ENCODE results near the gene GPR21. TPM values are rescaled to one million over a fixed set of nuclear protein-coding genes. Genes with fewer than 3 reads are reported as not detected.

Gene GPR21
- polyA plus RNA-seq, 3 donors, result 0.32 to 0.33 TPM; not detected in 1

DNA sequence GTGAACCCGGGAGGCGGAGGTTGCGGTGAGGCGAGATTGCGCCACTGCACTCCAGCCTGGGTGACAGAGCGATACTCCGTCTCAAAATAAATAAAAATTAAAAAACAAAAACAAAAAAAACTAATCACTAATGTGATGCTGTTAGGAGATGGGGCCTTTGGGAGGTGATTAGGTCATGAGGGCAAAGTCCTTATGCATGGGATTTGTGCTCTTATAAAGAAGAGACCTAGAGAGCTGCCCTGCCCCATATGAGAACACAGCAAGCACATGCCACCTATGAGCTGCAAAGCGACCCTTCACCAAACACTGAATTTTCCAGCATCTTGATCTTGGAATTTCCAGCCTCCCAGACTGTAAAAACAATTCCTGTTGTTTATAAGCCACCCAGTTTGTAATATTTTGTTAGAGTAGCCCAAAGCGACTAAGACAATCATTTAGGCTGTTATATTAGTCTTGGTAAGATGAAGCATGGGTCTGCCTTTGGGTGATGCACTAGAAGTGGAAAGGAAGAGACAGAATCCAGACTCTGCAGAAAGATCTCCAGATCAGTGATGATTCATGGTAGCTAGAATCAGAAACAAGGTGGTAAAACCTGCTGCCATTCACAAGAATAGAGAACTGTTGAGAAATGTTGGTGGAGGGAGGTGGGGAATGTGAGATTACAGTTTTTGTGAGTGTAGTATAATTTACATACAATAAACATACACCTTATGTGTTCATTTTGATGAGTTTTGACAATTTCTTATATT is 26.2 kb downstream of the GPR21 start:
- no peak for DNase-seq (ENCODE audit: extremely low read depth in 1 of 11, low read depth in 9 of 11, low spot score in 4 of 11)

DNA sequence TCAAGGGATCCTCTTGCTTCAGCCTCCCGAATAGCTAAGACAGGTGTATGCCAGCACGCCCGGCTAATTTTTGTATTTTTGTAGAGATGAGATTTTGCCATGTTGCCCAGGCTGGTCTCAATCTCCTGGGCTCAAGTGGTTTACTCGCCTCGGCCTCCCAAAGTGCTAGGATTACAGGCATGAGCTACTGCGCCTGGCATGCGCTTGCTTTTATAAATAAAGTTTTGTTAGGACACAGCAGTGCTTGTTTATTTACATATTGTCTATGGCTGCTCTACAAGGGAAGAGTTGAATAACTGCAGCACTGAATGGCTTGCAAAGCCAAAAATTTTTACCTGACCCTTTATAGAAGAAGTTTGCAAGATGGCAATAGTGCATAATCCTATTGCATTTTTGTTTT is 27.7 kb downstream of the GPR21 start:
- no peak for DNase-seq (ENCODE audit: extremely low read depth in 1 of 11, low read depth in 9 of 11, low spot score in 4 of 11)

DNA sequence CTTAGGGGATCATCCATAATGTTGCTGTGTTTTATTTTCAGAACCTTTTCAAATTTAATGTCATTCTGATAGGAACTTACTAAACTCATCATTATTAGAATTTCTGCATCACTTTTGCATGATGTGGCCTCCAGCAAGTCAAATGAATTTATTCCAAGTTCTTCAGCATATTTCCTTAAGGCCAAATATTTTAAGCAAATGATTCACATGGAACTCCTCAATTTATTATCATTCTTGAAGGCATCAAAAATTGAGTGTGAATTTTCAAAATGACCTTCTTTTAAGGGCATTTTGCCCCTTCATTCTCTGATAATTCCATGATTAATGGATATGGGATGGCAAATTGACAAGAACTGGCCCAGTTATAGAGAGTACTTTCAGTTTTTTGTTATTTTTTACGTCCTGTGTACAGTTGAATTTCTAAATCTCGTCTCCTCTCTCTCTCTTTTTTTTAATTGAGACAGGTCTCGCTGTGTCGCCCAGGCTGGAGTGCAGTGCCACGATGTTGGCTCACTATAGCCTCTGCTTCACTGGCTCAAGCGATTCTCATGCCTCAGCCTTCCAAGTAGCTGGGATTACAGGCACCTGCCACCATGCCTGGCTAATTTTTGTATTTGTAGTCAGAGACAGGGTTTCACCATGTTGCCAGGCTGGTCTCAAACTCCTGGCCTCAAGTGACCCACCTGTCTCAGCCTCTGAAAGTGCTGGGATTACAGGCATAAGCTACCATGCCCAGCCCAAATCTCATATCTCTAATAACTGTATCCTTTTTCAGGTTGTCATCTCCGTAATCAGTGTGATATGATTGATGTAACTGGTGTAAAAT is 29.1 kb downstream of the GPR21 start:
- no peak for DNase-seq (ENCODE audit: extremely low read depth in 1 of 11, low read depth in 9 of 11, low spot score in 4 of 11)

DNA sequence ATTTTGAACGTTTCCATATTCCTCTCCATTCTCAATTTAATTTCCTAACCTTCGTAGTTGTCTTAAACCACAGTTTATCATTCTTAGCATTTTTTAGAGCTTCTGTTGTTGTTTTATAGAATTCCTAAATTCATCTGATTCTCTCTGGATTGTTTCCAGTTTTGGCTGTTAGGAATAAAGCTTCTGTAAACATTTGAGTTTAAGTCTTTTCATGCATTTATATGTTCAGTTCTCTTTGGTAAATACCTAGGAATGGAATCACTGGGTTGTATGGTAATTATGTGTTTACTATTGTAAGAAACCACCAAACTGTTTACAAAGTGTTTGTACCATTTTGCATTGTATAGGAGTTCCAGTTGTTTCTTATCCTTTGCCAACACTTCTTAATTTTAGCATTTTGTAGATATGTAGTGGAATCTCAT is 29.7 kb downstream of the GPR21 start:
- DNase-seq (ENCODE audit: extremely low read depth in 1 of 11, low read depth in 9 of 11, low spot score in 4 of 11), result no peak

DNA sequence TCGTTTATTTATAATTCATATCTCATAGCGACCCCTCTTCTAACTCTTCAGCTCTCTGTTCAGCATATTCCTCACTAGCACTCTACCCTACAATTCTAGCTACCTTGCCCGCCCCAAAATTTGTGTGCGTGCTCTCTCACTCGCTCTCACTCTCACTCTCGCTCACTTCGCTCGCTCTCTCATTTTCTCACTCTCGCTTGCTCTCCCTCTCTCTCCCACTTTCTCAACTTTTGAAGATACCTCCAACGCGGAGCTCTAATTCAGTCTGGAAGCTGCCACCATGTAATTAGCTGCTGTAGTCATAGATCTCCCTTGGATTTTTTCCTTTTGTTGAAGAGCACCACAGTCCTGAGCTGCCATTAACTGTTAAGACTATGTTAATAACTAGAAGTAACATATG is 30.4 kb downstream of the GPR21 start:
- no peak for DNase-seq (ENCODE audit: extremely low read depth in 1 of 11, low read depth in 9 of 11, low spot score in 4 of 11)

DNA sequence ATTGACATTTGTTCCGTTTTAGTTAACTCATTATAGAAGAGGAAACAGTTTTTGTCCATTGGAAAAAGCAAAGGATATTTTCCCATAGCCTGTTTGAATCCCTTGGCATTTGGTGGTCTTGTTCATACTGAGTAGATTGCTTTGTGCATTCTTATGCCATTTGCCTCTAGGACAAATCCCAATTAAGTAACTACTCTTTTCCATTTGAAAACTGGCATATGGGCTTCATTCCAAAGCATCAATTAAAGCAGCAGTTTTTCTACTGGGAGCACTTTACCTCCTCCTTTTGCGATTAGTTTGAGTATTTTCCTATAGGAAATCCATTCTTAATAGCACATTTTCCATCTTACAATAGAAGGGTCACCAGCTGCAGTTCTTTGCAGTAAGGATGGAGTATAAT is 31.2 kb downstream of the GPR21 start:
- no peak for DNase-seq (ENCODE audit: extremely low read depth in 1 of 11, low read depth in 9 of 11, low spot score in 4 of 11)

DNA sequence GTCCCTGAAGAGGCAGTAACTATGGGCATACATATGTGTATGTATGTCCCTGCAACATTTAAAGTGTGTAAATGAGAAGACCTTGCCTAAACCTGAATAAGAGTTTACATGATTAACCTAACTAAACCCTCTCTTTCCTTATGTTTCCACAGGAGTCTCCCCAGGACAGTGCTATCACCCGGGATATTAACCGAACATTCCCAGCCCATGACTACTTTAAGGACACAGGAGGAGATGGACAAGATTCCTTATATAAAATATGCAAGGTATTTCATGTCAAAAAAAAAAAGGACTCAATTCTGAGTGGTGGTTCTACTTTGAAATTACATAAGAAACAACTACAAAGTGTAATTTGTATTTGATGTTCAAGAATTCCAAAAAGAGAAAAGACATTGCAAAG is 31.7 kb downstream of the GPR21 start:
- DNase-seq (ENCODE audit: extremely low read depth in 1 of 11, low read depth in 9 of 11, low spot score in 4 of 11), result no peak

DNA sequence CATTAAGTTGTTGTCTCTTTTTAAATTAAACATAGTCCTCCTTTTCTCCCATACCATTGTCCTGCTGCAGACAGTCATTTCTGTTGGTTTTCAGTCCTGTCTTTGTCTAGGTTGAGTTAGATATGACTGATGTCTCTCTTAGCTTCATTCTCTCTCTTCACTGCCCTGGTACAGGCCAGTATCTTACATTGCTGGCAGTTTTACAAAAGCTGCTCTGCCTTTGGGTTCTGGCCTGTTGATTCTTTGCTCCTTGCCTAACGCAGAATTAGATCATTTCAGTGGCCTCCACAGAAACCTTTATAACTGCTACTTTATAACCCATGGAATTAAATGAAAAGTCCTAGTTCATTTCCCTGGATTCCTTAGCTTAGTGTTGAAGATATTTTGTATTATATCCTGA is 33.7 kb downstream of the GPR21 start:
- DNase-seq (ENCODE audit: extremely low read depth in 1 of 11, low read depth in 9 of 11, low spot score in 4 of 11), result no peak

DNA sequence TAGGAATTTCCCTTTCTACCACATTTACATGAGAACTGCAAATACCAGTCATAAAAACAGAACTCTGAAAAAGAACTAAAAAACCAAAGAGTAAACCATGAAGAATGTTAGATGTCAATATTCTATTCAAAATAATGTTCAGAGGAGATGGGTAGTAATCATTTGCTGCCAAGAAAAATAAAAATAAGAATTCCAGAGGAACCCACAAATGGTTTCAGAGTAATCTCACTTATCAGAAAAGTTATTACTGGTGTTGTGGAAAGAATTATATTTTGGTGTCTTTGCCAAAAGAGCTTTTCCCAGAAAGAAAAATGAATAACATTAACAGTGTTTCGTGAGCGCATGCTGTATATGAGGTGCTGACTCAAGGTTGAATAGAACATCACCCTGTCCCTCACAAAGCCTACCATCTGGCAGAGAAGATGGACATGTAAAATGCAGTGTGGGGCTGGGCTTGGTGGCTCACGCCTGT is 35.6 kb downstream of the GPR21 start:
- DNase-seq (ENCODE audit: extremely low read depth in 1 of 11, low read depth in 9 of 11, low spot score in 4 of 11), result no peak

DNA sequence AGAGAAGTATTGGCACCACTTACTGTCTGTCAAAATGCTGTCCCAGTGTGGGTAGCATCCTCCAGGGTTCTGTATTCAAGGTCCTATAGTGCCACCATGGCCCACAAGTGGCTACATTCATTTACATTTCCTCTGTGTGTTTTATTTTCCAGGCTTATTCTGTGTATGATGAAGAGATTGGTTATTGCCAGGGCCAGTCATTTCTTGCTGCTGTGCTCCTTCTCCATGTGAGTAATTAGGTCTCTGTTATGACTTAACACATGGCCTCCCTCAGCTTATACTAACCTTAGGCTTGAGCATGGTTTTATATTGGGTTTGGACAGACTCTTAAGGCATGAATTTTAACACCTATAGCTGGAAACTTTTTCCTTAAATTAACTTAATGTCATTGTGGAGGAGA is 36.7 kb downstream of the GPR21 start:
- DNase-seq (ENCODE audit: extremely low read depth in 1 of 11, low read depth in 9 of 11, low spot score in 4 of 11), result no peak

DNA sequence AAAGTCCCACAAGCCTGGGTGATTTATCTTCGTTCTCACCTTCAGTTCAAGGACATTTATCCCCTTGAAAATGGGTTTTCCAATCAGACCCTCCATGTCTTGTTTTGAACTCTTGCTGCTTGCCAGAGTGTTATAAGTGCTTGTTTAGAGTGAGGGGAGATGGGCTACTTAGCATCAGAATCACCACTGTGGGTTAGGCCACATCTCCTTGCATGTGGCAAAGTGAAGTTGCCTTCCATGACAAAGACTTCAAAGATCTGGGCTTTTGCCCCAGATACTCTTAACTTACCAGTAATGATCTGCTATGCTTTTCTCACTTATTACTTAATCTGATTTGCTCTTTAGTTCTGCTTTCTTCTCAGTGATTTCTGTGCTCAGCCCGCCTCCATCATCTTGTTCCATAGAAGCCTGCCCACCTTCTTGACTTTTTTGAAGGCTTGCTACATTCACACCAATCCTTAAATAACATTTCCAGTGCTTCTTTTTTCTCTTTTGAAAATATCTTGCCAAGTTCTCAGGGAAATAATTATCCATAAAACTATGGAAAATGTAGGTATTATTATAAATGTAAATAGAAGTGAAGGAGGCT is 39.0 kb downstream of the GPR21 start:
- DNase-seq (ENCODE audit: extremely low read depth in 1 of 11, low read depth in 9 of 11, low spot score in 4 of 11), result no peak

DNA sequence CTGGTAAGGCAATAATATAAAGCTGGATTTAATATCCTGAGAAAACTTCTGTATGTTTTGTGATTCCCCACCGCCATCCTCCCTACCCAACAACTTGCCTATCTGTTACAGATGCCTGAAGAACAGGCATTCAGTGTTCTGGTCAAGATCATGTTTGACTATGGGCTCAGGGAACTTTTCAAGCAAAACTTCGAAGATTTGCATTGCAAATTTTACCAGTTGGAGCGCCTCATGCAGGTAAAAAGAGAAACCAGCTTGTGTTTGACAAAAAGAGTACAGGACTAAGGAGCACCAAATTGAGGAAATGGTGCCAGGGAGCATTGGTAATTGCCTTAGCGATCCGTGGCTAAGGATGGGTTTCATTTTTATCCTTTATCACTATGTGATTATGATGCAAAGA is 40.0 kb downstream of the GPR21 start:
- no peak for DNase-seq (ENCODE audit: extremely low read depth in 1 of 11, low read depth in 9 of 11, low spot score in 4 of 11)

DNA sequence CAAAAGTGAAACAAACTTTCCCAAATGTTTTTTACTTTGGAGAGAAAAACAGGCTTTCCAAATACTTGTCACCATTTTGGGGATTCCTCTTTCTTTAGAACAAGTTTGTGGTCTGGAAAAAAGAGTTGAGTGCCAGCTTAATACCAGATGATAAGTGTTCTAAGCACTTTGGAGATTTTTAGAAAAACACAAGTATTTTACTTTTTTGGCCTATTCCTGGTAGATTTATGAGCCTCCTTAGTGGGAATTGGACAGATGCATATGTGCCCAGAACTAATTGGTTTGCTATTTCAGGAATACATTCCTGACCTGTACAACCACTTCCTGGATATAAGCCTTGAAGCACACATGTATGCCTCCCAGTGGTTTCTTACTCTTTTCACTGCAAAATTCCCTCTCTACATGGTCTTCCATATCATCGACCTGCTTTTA is 40.5 kb downstream of the GPR21 start:
- DNase-seq (ENCODE audit: extremely low read depth in 1 of 11, low read depth in 9 of 11, low spot score in 4 of 11), result no peak

DNA sequence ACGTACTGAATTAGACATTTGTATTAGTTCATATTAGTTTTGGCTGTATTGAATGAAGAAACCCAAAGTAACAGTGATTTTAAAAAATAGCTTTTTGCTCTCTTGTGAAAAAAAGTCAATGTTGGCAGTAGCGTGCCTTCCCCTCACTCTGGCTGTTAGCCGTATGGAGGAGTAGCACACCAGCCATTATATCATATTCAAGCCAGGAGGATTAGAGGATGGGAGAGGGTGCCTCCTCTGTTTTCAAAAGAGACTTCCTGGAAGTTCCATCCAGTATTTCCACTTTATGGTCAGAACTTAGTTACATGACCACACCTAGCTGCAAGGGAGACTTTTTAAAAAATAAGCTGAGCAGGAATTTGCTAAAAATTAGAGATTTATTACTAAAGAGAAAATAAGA is 41.2 kb downstream of the GPR21 start:
- no peak for DNase-seq (ENCODE audit: extremely low read depth in 1 of 11, low read depth in 9 of 11, low spot score in 4 of 11)

DNA sequence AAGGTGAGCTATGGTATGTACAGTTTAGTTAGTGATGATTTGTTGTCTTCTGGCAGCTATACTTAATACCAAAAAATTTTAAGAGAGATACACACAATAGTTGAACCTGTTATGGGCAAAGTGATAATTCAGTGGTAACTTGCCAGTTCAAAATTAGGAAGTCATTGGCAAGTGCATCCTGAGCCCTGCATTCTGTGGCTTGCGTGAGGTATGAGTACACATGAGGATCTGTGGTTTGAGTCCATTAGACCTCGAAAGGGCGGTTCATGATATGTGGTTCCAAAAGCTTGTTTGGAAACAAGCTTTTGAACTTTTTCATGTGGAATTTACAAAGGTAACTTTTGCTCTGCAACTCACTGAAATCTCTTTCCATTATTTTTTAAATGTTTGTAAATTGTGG is 47.0 kb downstream of the GPR21 start:
- no peak for DNase-seq (ENCODE audit: extremely low read depth in 1 of 11, low read depth in 9 of 11, low spot score in 4 of 11)

DNA sequence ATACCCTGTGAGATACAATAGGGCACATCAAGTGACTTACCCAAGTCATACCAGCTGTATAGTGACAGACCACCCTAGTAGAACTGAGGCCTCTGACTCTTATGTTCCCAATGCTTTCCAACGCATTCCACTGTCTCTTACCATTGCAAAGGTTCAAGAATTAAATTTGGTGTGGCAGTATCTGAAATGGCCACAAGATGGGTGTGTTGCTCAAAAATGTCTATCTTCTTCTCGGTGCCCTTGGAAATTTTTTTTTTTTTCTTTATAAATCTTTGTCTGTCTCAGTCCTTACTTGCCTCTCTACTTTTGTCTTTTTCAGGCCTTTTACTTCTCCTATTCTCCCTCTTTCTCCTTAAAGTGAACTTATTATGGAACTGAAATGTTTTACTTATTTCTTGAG is 48.4 kb downstream of the GPR21 start:
- DNase-seq (ENCODE audit: extremely low read depth in 1 of 11, low read depth in 9 of 11, low spot score in 4 of 11), result peak in 10 of 11 donors; percentile 11 to 49 (median 20)

DNA sequence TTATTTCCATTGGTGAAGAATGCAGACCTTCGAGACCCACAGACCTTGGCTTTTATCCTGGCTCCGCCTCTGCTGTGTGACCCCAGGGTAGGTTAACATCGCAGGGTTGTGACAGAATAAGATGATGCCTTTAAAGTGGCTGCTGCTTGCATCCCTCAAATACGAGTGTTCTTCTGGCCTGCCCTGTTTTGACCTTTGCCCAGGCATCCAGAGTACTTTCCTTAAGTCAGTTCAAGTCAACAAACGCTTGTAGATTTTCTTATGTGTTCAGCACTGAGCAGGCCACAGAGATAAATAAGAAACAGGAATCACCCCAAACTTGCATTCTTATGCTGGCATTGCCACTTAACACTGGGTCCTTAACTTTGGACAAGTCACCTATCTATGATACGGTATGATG is 50.2 kb downstream of the GPR21 start:
- no peak for DNase-seq (ENCODE audit: extremely low read depth in 1 of 11, low read depth in 9 of 11, low spot score in 4 of 11)

DNA sequence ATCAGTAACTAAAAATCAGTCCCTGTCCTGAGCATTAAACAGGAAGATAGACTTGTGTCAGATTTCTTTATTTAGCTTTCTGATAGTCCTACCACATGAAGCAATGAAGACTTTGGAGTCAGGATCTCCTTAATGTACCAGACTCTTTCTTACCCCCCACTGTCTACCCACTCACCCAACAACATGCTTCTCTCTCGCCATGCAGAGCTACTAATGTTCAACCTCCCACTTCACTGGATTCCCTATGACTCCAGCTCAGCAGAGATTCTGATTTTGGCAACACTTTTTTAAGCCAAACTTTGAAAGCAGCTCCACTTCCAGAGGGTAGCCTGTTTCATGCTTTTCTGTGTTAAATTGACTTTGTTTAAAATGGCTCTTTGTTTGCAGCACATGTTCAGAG is 50.8 kb downstream of the GPR21 start:
- no peak for DNase-seq (ENCODE audit: extremely low read depth in 1 of 11, low read depth in 9 of 11, low spot score in 4 of 11)

Measured in renal cortex interstitium (tissue), 11 donors.